ENCODE data around the gene TECPR1.
"Not testable (repeated sequence)": the region's sequence is repeated elsewhere in the genome, so short reads cannot be mapped to it uniquely, and the experiment has no call there.

Gene TECPR1

DNA sequence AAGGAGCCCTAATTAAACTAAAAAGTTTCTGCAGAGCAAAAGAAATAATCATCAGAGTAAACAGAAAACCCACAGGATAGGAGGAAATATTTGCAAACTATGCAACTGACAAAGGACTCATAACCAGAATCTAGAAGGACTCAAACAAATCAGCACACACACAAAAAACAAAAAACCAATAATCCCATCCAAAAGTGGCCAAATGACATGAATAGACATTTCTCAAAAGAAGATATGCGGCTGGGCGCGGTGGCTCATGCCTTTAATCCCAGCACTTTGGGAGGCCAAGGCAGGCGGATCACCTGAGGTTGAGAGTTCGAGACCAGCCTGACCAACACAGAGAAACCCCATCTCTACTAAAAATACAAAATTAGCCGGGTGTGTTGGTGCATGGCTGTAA, 32.6 kb downstream of the TECPR1 start:
- POLR2A ChIA-PET: not testable (repeated sequence)

DNA sequence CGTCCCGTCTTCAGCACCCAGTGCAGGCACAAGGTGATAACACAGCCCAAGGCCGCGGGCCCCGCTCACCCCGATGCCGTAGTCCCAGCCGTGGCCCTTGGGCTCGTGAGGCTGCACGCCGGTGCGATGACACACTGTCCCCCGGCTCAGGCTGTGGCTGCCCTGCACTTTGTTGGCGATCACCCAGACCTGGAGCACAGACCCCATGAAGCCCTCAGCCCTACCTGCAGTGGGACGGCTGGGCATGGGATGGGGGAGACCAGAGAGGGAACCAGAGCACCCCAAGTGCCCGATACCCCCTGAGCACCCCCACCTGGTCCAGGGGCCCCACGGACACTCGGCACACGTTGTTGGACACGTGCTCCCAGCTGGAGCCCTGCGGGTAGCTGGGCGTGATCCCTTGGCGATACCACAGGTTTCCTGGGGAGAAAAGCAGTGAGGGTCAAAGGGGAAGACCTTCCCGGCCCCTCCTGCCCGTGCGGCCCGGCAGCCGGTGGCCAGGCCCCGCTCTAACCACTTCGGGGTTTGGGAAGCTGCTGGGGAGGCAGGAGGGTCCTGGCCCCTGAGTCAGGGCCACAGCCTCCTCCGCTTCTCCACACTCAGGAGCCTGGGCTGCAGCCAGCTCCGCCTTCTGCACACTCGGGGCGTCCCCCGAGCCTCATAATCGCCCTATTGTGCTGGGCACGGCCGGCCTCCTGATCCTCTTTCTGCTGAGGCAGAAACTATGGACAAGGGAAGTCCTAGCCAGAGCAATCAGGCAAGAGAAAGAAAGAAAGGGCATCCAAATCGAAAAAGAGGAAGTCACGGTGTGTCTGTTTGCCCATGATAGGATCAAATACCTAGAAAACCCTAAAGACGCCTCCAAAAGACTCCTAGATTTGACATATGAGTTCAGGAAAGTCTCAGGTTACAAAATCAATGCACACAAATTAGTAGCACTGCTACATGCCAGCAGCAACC, 34.1 kb downstream of the TECPR1 start:
- Histone ChIP-seq H3K4me1 (ENCODE audit: control insufficient read depth, insufficient read depth, low read length) (peaks cover 5% of the 10 kb centered on the region; the same call in 1 of the 2 replicates), H3K27ac (ENCODE audit: extremely low read depth, low read depth, low read length) (no peak overlapping the region), H3K36me3 (ENCODE audit: control insufficient read depth in 2 of 2, insufficient read depth in 1 of 2, low read length in 2 of 2) (peaks cover 0 to 6% of the 10 kb centered on the region in 2 experiments; a peak in 2 of 3 replicates), H3K9me3 (ENCODE audit: control insufficient read depth, insufficient read depth, low read depth, low read length) (no peaks in the 10 kb centered on the region), H3K4me3 (ENCODE audit: low read depth, low read length) (no peak overlapping the region)
- ChIA-PET CTCF (no interaction called here), POLR2A (no interaction called here)
- TF ChIP-seq GFI1B (tag by site-specific recombination; IDR thresholded peaks at IDR 0.05): 0 out of 2 replicates have a peak, but pooled peaks have one; percentile 37
- TF ChIP-seq, protein P1, sequence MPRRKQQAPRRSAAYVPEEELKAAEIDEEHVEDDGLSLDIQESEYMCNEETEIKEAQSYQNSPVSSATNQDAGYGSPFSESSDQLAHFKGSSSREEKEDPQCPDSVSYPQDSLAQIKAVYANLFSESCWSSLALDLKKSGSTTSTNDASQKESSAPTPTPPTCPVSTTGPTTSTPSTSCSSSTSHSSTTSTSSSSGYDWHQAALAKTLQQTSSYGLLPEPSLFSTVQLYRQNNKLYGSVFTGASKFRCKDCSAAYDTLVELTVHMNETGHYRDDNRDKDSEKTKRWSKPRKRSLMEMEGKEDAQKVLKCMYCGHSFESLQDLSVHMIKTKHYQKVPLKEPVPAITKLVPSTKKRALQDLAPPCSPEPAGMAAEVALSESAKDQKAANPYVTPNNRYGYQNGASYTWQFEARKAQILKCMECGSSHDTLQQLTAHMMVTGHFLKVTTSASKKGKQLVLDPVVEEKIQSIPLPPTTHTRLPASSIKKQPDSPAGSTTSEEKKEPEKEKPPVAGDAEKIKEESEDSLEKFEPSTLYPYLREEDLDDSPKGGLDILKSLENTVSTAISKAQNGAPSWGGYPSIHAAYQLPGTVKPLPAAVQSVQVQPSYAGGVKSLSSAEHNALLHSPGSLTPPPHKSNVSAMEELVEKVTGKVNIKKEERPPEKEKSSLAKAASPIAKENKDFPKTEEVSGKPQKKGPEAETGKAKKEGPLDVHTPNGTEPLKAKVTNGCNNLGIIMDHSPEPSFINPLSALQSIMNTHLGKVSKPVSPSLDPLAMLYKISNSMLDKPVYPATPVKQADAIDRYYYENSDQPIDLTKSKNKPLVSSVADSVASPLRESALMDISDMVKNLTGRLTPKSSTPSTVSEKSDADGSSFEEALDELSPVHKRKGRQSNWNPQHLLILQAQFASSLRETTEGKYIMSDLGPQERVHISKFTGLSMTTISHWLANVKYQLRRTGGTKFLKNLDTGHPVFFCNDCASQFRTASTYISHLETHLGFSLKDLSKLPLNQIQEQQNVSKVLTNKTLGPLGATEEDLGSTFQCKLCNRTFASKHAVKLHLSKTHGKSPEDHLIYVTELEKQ (tag by site-specific recombination; IDR thresholded peaks at IDR 0.05; ENCODE audit: borderline replicate concordance): no peak
- TF ChIP-seq, protein P2, sequence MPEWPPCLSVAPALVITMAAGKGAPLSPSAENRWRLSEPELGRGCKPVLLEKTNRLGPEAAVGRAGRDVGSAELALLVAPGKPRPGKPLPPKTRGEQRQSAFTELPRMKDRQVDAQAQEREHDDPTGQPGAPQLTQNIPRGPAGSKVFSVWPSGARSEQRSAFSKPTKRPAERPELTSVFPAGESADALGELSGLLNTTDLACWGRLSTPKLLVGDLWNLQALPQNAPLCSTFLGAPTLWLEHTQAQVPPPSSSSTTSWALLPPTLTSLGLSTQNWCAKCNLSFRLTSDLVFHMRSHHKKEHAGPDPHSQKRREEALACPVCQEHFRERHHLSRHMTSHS (tag by site-specific recombination; IDR thresholded peaks at IDR 0.05): no peak
- TF ChIP-seq ZNF175 (tag by site-specific recombination; IDR thresholded peaks at IDR 0.05): no peak
- TF ChIP-seq, protein P3, sequence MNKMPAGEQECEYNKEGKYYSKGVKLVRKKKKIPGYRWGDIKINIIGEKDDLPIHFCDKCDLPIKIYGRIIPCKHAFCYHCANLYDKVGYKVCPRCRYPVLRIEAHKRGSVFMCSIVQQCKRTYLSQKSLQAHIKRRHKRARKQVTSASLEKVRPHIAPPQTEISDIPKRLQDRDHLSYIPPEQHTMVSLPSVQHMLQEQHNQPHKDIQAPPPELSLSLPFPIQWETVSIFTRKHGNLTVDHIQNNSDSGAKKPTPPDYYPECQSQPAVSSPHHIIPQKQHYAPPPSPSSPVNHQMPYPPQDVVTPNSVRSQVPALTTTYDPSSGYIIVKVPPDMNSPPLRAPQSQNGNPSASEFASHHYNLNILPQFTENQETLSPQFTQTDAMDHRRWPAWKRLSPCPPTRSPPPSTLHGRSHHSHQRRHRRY (tag by site-specific recombination; IDR thresholded peaks at IDR 0.05): no peak
- no peak for TF ChIP-seq ZNF664 (tag by site-specific recombination; IDR thresholded peaks at IDR 0.05)
- TF ChIP-seq ZNF843 (tag by site-specific recombination; IDR thresholded peaks at IDR 0.05): no peak
- no peak for TF ChIP-seq GLIS2 (tag by site-specific recombination; IDR thresholded peaks at IDR 0.05)
- no peak for TF ChIP-seq ZNF585B (tag by site-specific recombination; IDR thresholded peaks at IDR 0.05)
- 0 out of 2 replicates have a peak, but pooled peaks have one; percentile 12 for TF ChIP-seq SP7 (tag by site-specific recombination; IDR thresholded peaks at IDR 0.05)
- no peak for TF ChIP-seq ZNF211 (tag by site-specific recombination; IDR thresholded peaks at IDR 0.05; ENCODE audit: low read depth)
- TF ChIP-seq, protein P4, sequence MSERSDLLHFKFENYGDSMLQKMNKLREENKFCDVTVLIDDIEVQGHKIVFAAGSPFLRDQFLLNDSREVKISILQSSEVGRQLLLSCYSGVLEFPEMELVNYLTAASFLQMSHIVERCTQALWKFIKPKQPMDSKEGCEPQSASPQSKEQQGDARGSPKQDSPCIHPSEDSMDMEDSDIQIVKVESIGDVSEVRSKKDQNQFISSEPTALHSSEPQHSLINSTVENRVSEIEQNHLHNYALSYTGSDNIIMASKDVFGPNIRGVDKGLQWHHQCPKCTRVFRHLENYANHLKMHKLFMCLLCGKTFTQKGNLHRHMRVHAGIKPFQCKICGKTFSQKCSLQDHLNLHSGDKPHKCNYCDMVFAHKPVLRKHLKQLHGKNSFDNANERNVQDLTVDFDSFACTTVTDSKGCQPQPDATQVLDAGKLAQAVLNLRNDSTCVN (tag by site-specific recombination; optimal IDR thresholded peaks at IDR 0.05): no peak
- TF ChIP-seq, protein P5, sequence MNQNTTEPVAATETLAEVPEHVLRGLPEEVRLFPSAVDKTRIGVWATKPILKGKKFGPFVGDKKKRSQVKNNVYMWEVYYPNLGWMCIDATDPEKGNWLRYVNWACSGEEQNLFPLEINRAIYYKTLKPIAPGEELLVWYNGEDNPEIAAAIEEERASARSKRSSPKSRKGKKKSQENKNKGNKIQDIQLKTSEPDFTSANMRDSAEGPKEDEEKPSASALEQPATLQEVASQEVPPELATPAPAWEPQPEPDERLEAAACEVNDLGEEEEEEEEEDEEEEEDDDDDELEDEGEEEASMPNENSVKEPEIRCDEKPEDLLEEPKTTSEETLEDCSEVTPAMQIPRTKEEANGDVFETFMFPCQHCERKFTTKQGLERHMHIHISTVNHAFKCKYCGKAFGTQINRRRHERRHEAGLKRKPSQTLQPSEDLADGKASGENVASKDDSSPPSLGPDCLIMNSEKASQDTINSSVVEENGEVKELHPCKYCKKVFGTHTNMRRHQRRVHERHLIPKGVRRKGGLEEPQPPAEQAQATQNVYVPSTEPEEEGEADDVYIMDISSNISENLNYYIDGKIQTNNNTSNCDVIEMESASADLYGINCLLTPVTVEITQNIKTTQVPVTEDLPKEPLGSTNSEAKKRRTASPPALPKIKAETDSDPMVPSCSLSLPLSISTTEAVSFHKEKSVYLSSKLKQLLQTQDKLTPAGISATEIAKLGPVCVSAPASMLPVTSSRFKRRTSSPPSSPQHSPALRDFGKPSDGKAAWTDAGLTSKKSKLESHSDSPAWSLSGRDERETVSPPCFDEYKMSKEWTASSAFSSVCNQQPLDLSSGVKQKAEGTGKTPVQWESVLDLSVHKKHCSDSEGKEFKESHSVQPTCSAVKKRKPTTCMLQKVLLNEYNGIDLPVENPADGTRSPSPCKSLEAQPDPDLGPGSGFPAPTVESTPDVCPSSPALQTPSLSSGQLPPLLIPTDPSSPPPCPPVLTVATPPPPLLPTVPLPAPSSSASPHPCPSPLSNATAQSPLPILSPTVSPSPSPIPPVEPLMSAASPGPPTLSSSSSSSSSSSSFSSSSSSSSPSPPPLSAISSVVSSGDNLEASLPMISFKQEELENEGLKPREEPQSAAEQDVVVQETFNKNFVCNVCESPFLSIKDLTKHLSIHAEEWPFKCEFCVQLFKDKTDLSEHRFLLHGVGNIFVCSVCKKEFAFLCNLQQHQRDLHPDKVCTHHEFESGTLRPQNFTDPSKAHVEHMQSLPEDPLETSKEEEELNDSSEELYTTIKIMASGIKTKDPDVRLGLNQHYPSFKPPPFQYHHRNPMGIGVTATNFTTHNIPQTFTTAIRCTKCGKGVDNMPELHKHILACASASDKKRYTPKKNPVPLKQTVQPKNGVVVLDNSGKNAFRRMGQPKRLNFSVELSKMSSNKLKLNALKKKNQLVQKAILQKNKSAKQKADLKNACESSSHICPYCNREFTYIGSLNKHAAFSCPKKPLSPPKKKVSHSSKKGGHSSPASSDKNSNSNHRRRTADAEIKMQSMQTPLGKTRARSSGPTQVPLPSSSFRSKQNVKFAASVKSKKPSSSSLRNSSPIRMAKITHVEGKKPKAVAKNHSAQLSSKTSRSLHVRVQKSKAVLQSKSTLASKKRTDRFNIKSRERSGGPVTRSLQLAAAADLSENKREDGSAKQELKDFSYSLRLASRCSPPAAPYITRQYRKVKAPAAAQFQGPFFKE (tag by site-specific recombination; IDR thresholded peaks at IDR 0.05; ENCODE audit: borderline replicate concordance): no peak
- TF ChIP-seq, protein P6, sequence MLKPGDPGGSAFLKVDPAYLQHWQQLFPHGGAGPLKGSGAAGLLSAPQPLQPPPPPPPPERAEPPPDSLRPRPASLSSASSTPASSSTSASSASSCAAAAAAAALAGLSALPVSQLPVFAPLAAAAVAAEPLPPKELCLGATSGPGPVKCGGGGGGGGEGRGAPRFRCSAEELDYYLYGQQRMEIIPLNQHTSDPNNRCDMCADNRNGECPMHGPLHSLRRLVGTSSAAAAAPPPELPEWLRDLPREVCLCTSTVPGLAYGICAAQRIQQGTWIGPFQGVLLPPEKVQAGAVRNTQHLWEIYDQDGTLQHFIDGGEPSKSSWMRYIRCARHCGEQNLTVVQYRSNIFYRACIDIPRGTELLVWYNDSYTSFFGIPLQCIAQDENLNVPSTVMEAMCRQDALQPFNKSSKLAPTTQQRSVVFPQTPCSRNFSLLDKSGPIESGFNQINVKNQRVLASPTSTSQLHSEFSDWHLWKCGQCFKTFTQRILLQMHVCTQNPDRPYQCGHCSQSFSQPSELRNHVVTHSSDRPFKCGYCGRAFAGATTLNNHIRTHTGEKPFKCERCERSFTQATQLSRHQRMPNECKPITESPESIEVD (tag by site-specific recombination; IDR thresholded peaks at IDR 0.05): 0 out of 2 replicates have a peak, but pooled peaks have one; percentile 24
- no peak for TF ChIP-seq ZNF221 (tag by site-specific recombination; IDR thresholded peaks at IDR 0.05; ENCODE audit: borderline replicate concordance)

More for the DNA sequence above, 32.6 kb downstream of the TECPR1 start:
- H3K27ac ChIP-seq (ENCODE audit: extremely low read depth, low read depth, low read length); CTCF ChIA-PET; H3K9me3 ChIP-seq (ENCODE audit: control insufficient read depth, insufficient read depth, low read depth, low read length); H3K4me1 ChIP-seq (ENCODE audit: control insufficient read depth, insufficient read depth, low read length); H3K4me3 ChIP-seq (ENCODE audit: low read depth, low read length); H3K36me3 ChIP-seq (ENCODE audit: control insufficient read depth in 2 of 2, insufficient read depth in 1 of 2, low read length in 2 of 2): not testable (repeated sequence)

All from HEK293 (cell line).